Cardiac muscle cell (in vitro differentiated cells and primary cell): Measurements from ENCODE around the gene NPY2R. TPM values are rescaled to one million over a fixed set of nuclear protein-coding genes. Genes with fewer than 3 reads are reported as not detected.
A peak's percentile ranks its signal among the peaks of the same experiment; 100 is the strongest.

Experiments
- DNase-seq, 2 donors: peaks; one replicate each; pipeline versions ENCODE4 v3.0.0 to v3.0.0-alpha.2; 2010 to 2017; ENCODE audit warnings: low read depth in 1 of 2, low spot score in 1 of 2
- H3K27ac ChIP-seq: fragments of 200-600 bp; sonication (generic); 2 replicates; pipeline ENCODE4 v1.5.1; 2016
- H3K27me3 ChIP-seq: fragments of 200-600 bp; sonication (generic); 2 replicates; pipeline ENCODE4 v1.6.0; 2016; ENCODE audit warnings: control low read depth
- H3K36me3 ChIP-seq: fragments of 200-600 bp; sonication (generic); 2 replicates; pipeline ENCODE4 v1.5.1; 2016; ENCODE audit warnings: control low read depth
- H3K4me1 ChIP-seq: fragments of 200-600 bp; sonication (generic); 2 replicates; pipeline ENCODE4 v1.8.1; 2017; ENCODE audit warnings: low read depth, mild to moderate bottlenecking, mixed run types
- H3K4me3 ChIP-seq: fragments of 200-600 bp; sonication (generic); 2 replicates; pipeline ENCODE4 v1.5.1; 2016; ENCODE audit warnings: mild to moderate bottlenecking
- H3K9me3 ChIP-seq: fragments of 200-600 bp; sonication (generic); 2 replicates; pipeline ENCODE4 v1.5.1; 2017; ENCODE audit warnings: low read depth, mild to moderate bottlenecking, control low read depth
- polyA plus RNA-seq: library from polyadenylated mRNA; unstranded; fragments of >200 nt; fragmentation: Nextera tagmentation; extraction: Ambion mirVana; gene quantifications from 2 replicates; pipeline ENCODE4 v1.2.1, GENCODE V29; 2016
- total RNA-seq: library from RNA; depleted of rRNA; stranded (reverse); fragments of >200 nt; gene quantifications from 2 replicates; pipeline ENCODE4 v1.2.3, GENCODE V29; 2016
- TF ChIP-seq, protein P1 (sequence below): IDR thresholded peaks from 2 replicates; pipeline ENCODE4 v1.5.1; 2012; ENCODE audit warnings: low read depth, mild to moderate bottlenecking, low read length

NPY2R gene
- total and polyA plus RNA-seq, 2 experiments from 2014 or later, result not detected

DNA sequence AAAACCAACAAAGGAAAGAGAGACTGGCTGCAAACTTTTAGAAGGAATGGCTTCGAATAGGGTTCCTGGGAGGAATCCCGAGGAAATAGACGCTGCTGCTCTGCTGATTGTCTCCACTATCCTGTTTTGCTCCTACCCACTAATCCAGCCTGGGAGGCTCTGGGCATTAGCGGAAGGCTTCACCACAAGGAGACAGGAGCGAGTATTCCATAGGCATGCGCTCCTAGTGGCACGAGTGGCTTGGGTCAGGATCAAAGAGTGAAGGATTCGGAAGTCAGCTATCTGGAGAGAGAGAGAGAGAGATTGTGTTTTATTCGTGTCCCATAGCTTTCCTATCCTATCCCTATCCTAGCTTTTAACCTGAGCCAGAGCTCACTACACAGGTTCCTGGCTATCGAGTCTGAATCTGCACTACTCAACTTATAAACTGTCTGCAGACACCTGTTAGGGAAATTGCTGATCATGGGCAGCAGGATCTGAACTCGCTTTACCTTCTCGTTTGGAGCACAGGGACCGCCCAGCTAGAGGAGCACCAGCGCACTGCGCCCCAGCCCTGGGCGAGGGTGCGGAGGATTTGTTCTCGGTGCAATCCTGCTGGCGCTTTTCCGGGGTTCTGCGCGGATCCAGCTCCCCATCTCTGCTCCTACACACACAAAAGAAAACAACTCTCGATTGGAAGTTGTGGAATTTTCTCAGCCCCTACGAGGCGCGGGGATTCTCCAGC lies 740 bp upstream of the NPY2R start:
- Histone ChIP-seq H3K27me3 (peaks cover 75% of the 10 kb centered on the region), H3K27ac (no peak overlapping the region), H3K4me1 (no peaks in the 10 kb centered on the region), H3K9me3 (no peaks in the 10 kb centered on the region), H3K36me3 (no peaks in the 10 kb centered on the region), H3K4me3 (peak overlapping the region; percentile 40)
- TF ChIP-seq, protein P1, sequence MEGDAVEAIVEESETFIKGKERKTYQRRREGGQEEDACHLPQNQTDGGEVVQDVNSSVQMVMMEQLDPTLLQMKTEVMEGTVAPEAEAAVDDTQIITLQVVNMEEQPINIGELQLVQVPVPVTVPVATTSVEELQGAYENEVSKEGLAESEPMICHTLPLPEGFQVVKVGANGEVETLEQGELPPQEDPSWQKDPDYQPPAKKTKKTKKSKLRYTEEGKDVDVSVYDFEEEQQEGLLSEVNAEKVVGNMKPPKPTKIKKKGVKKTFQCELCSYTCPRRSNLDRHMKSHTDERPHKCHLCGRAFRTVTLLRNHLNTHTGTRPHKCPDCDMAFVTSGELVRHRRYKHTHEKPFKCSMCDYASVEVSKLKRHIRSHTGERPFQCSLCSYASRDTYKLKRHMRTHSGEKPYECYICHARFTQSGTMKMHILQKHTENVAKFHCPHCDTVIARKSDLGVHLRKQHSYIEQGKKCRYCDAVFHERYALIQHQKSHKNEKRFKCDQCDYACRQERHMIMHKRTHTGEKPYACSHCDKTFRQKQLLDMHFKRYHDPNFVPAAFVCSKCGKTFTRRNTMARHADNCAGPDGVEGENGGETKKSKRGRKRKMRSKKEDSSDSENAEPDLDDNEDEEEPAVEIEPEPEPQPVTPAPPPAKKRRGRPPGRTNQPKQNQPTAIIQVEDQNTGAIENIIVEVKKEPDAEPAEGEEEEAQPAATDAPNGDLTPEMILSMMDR, result peak; percentile 30
- peak; percentile 17 to 46 for DNase-seq

DNA sequence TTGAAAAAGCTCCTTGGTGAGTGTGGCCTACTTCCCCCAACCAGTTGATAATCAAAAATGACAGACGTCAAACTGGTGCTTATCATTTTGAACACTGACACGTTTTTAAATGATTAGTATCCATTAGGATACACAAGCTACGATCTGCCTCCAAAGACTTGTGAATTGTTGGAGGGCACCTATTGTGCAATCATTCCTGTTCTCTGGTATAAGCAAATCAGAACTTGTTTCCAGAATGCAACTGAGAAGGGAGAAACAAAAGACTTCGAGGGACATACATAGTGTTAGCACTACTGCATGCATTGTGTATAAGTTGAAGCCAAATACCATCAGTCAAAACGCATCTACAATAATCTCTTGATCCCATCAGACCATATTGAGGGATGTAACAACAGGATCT lies 11.6 kb downstream of the NPY2R start:
- H3K9me3 ChIP-seq, result no peaks in the 10 kb centered on the region
- H3K27ac ChIP-seq, result no peak overlapping the region
- no peak for DNase-seq
- H3K36me3 ChIP-seq, result no peaks in the 10 kb centered on the region
- H3K4me3 ChIP-seq, result no peak overlapping the region
- TF ChIP-seq, protein P1, result no peak
- H3K27me3 ChIP-seq, result no peaks in the 10 kb centered on the region
- H3K4me1 ChIP-seq, result no peaks in the 10 kb centered on the region

DNA sequence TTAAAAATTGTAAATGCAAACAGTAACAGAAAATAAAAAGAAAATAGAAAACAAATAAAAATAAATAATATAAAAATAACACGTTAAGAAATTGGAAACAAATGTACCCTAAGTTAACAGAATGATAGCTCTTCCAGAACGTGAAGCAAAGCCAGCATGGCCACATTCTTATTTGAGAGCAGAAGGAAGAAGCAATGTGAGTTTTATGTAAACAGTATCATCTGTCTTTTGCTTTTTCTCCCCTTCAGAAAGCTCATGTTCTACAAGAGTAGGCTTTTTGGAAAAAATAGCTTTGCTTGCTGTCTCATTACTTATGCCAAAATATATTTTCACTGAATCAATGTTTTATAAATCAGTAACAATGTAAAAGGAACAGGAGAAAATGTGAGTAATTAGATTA lies 18.7 kb downstream of the NPY2R start:
- H3K36me3 ChIP-seq, result no peaks in the 10 kb centered on the region
- H3K4me1 ChIP-seq, result no peaks in the 10 kb centered on the region
- no peak overlapping the region for H3K4me3 ChIP-seq
- H3K27ac ChIP-seq, result no peak overlapping the region
- no peak for DNase-seq
- TF ChIP-seq, protein P1, result no peak
- no peaks in the 10 kb centered on the region for H3K27me3 ChIP-seq
- no peaks in the 10 kb centered on the region for H3K9me3 ChIP-seq

DNA sequence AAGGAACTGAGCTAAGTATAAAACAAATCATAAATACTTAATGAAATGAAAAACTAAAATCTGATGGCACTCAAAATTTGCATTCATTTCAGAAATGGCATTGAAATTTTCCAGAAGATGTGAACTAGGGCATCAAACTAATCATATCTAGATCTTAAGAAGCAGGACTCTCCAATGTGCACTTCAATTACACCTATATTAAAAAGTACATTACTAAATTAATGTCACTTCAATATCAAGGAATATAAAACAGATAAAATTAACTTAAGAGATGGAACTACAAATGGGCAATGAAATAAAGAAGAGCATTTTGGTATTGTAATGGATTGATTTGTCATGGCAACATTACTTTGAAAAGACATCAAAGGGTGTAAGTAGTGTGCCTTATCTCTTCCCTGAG lies 20.3 kb downstream of the NPY2R start:
- Histone ChIP-seq H3K4me1 (no peaks in the 10 kb centered on the region), H3K27me3 (no peaks in the 10 kb centered on the region), H3K9me3 (no peaks in the 10 kb centered on the region), H3K4me3 (no peak overlapping the region), H3K27ac (no peak overlapping the region), H3K36me3 (no peaks in the 10 kb centered on the region)
- TF ChIP-seq, protein P1, result no peak
- no peak for DNase-seq

DNA sequence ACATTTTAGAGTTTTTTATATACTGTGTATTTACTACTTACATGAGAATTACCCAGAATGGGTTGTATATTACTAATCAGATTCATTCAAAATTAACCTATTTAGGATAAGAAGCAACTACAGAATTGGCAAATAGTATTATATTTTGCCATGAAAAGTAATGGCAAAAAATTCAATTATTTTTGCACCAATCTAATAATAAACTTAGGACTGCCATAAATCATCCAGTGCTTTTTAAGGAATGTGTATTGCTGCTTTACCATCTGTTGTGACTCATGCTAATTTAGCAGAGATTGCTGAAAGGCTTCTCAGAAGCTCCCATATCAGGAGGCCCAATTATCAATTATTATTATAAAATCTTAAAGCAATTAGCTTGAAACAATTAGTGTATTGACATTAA lies 24.0 kb downstream of the NPY2R start:
- TF ChIP-seq, protein P1, result no peak
- Histone ChIP-seq H3K4me1 (no peaks in the 10 kb centered on the region), H3K27me3 (no peaks in the 10 kb centered on the region), H3K27ac (no peak overlapping the region), H3K4me3 (no peak overlapping the region), H3K36me3 (no peaks in the 10 kb centered on the region), H3K9me3 (no peaks in the 10 kb centered on the region)
- DNase-seq, result no peak

DNA sequence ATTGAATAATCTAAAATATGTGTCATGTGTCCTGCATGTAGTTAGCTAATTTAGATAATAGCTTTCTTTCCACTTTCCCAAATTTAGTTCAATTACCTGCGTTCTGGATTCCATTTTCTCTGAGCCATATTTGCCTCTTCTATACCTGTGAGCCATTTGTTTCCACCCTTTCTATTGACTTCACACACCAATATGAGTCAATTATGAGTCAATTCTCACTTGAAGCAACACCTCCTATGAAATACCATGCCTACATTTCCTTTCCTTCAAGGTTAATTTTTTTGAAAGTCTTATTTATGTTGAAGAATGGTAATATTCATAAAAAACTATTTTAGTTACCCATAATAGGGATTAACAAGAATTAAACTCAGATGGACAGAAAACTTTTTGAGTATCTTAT lies 25.8 kb downstream of the NPY2R start:
- no peaks in the 10 kb centered on the region for H3K9me3 ChIP-seq
- no peaks in the 10 kb centered on the region for H3K4me1 ChIP-seq
- no peak overlapping the region for H3K4me3 ChIP-seq
- no peaks in the 10 kb centered on the region for H3K36me3 ChIP-seq
- H3K27ac ChIP-seq, result no peak overlapping the region
- H3K27me3 ChIP-seq, result no peaks in the 10 kb centered on the region
- TF ChIP-seq, protein P1, result no peak
- DNase-seq, result no peak
